Measurements from ENCODE around the gene TMCC2.

Gene TMCC2

DNA sequence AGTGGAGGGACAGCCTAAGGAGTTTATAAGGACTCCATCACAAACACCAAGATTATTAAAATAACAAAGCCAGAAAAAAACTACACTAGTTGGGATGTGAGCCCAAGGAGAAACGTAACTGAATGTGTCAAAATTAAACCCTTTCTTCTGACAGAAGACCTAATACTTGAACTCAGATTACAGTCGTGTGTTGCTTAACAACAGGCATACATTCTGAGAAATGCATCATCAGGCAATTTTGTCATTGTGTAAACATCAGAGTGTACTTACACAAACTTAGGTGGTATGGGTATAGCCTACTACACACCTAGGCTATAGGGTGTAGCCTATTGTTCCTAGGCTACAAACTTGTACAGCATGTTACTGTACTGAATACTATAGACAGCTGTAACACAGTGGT is 39.6 kb upstream of the TMCC2 start:
- no peak overlapping the region for H3K4me3 ChIP-seq (ENCODE audit: low read depth, low read length)
- TF ChIP-seq CTCF (IDR thresholded peaks at IDR 0.05; ENCODE audit: borderline replicate concordance, insufficient read depth, low read depth, low read length) = no peak

DNA sequence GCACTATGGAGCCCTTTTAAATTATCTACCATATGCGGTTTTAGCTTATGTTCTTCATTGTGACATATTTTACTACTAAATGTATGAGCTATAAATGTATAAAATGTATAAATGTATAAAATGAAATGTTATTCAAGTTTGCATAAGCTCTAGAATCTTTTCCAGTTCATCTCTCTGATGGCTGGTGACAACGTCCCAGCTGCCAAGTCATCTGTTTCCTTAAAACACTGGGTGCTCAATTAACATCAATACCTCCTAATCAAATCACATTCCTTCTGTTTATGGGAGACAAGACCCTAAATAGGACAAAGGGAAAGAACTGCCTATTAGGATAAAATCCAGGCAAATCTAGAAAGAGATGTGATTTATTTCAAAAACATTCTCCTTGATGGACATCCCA is 39.1 kb upstream of the TMCC2 start:
- no peak for TF ChIP-seq CTCF (IDR thresholded peaks at IDR 0.05; ENCODE audit: borderline replicate concordance, insufficient read depth, low read depth, low read length)
- H3K4me3 ChIP-seq (ENCODE audit: low read depth, low read length) = no peak overlapping the region

DNA sequence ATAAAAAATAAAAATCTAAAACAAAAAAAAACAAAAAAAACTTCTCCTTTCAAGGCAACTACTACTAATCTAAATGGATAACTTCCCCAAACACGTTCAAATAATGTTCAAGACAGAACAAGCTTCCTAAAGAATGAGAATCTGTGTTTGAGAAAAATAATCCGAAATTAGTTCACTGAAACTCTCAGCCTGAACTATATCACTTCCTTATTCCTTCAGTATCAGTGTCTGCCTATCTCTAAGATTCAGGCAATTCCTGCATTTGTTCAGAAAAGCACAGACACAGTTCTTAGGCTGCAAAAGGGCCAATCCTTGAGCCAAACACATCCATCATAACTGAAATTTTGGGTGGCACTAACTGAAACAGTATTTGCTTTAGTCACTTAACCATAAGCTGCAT is 38.6 kb upstream of the TMCC2 start:
- no peak overlapping the region for H3K4me3 ChIP-seq (ENCODE audit: low read depth, low read length)
- no peak for TF ChIP-seq CTCF (IDR thresholded peaks at IDR 0.05; ENCODE audit: borderline replicate concordance, insufficient read depth, low read depth, low read length)

GRCh38 chr1:205190845-205191577 is 36.7 kb upstream of the TMCC2 start:
- H3K4me3 ChIP-seq (ENCODE audit: low read depth, low read length) = no peak overlapping the region
- no peak for TF ChIP-seq CTCF (IDR thresholded peaks at IDR 0.05; ENCODE audit: borderline replicate concordance, insufficient read depth, low read depth, low read length)

DNA sequence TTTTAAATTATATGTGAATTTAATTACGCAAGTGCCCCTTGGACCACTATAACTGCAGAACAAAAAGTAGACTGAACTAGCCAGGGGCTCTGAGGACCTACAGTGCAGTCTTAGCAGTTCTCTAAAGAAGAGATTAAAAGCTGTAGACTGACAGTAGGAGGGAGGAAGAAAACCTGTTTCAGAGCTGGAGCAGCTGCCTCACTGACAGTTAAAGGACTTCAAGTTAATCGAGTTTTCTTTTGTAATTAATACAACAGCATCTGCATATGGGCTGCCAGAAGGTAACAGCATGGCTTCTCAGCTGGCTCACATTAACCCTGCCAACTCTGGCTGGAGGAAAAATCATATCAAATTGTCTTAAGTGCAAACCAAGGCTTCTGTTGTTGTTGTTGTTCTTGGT is 36.1 kb upstream of the TMCC2 start:
- no peak overlapping the region for H3K4me3 ChIP-seq (ENCODE audit: low read depth, low read length)
- no peak for TF ChIP-seq CTCF (IDR thresholded peaks at IDR 0.05; ENCODE audit: borderline replicate concordance, insufficient read depth, low read depth, low read length)

GRCh38 chr1:205192287-205192686 is 35.5 kb upstream of the TMCC2 start:
- no peak for TF ChIP-seq CTCF (IDR thresholded peaks at IDR 0.05; ENCODE audit: borderline replicate concordance, insufficient read depth, low read depth, low read length)
- H3K4me3 ChIP-seq (ENCODE audit: low read depth, low read length) = no peak overlapping the region

All from GM12875 (cell line).